Esophagus muscularis mucosa (tissue), 3 donors: ENCODE data around the gene POLG.

ENCODE experiments used
- CTCF ChIP-seq, 3 experiments: fragments of 200-600 bp in 2 of 3; fragments of 450-650 bp in 1 of 3; sonication (generic) in 2 of 3; IDR thresholded peaks; one replicate each; pipeline ENCODE4 v1.5.1; 2017 to 2019; ENCODE audit warnings: antibody characterized with exemption in 3 of 3, mild to moderate bottlenecking in 2 of 3, moderate library complexity in 1 of 3
- POLR2A ChIP-seq: fragments of 450-650 bp; IDR thresholded peaks from one replicate; pipeline ENCODE4 v1.6.1; 2017; ENCODE audit warnings: antibody characterized with exemption, moderate library complexity, mild to moderate bottlenecking, low read depth
- POLR2AphosphoS5 ChIP-seq, 2 donors: sonication (generic); formaldehyde crosslinking; IDR thresholded peaks; one replicate each; pipeline ENCODE4 v1.6.1; 2017; ENCODE audit warnings: antibody characterized with exemption in 2 of 2

GRCh38 chr15:89379818-89380217 lies 45.2 kb upstream of the POLG start:
- TF ChIP-seq POLR2AphosphoS5 (IDR thresholded peaks at IDR 0.05) (no peak), CTCF (IDR thresholded peaks at IDR 0.05) (no peak), POLR2A (no peak)
